Astrocyte of the cerebellum (primary cell): ENCODE results near the gene INPP5E.
A peak's percentile ranks its signal among the peaks of the same experiment; 100 is the strongest.
"Not testable (repeated sequence)": the region's sequence is repeated elsewhere in the genome, so short reads cannot be mapped to it uniquely, and the experiment has no call there.

Experiments
- DNase-seq: peaks from one replicate; pipeline ENCODE4 v3.0.0-alpha.2; 2011; ENCODE audit warnings: low read depth
- H3K4me3 ChIP-seq: 2 replicates; pipeline ENCODE4 v1.5.1; 2011; ENCODE audit warnings: mild to moderate bottlenecking, low read depth, low read length, moderate library complexity
- in situ Hi-C: cut with HindIII; loops from 2 replicates; pipeline ENCODE4 v1.10.0; 2017; ENCODE audit warnings: low sequenced_read_pairs
- TF ChIP-seq, protein P1 (sequence below): IDR thresholded peaks from 2 replicates; pipeline ENCODE4 v1.5.1; 2012; ENCODE audit warnings: low read length, low read depth, moderate library complexity, mild to moderate bottlenecking; ENCODE audit errors: missing control alignments

INPP5E gene

DNA sequence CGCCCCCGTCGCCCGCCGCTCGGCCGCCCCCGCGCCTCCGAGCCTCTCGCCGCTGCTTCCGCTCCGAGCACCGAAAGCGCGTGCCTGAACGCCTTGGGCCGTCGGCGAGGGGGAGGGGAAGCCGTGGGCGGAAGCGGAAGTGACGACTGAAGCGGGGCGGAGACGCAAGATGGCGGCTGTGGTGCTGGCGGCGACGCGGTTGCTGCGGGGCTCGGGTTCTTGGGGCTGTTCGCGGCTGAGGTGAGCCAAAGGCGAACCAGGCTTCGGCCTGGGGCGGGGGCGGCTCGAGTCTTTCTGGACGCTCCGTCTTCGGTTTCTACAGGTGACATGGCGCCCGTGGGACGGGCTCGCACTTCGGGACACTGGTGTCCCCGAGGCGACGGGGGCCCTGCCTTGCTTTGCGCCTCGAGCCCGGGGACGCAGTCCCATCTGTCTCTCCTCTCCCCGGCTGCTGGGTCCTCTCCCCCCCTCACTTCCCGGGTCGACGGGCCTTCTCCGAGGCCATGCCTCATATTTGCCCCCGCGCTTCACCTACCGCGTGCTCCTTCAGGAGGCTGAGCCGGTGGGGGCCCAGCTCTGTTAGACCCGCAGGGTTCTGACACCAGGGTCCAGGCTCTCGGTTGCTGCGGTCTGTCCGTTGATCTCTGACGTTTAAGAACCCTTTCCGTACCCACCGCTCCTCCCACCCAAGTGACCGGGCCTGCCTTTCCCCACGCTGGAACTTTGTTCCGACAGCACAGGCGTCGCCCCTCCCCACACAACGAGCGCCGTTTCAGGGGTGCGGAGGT, 29.0 kb downstream of the INPP5E start, which contains the start of the genes ENTR1 and PMPCA:
Gene ENTR1, minus strand, starts transcription at position 115 of the 788 bp plus-strand sequence. CDS start 217 bp downstream, outside the sequence.
Gene PMPCA, plus strand, starts transcription at position 159 of the 788 bp plus-strand sequence. Its CDS starts 11 bp downstream, at position 170.
- peak; percentile 64 for DNase-seq
- in situ Hi-C loops: no loop called here
- peak within 1 kb of the TSS; percentile 99 for H3K4me3 ChIP-seq
- TF ChIP-seq, protein P1, sequence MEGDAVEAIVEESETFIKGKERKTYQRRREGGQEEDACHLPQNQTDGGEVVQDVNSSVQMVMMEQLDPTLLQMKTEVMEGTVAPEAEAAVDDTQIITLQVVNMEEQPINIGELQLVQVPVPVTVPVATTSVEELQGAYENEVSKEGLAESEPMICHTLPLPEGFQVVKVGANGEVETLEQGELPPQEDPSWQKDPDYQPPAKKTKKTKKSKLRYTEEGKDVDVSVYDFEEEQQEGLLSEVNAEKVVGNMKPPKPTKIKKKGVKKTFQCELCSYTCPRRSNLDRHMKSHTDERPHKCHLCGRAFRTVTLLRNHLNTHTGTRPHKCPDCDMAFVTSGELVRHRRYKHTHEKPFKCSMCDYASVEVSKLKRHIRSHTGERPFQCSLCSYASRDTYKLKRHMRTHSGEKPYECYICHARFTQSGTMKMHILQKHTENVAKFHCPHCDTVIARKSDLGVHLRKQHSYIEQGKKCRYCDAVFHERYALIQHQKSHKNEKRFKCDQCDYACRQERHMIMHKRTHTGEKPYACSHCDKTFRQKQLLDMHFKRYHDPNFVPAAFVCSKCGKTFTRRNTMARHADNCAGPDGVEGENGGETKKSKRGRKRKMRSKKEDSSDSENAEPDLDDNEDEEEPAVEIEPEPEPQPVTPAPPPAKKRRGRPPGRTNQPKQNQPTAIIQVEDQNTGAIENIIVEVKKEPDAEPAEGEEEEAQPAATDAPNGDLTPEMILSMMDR: no peak

DNA sequence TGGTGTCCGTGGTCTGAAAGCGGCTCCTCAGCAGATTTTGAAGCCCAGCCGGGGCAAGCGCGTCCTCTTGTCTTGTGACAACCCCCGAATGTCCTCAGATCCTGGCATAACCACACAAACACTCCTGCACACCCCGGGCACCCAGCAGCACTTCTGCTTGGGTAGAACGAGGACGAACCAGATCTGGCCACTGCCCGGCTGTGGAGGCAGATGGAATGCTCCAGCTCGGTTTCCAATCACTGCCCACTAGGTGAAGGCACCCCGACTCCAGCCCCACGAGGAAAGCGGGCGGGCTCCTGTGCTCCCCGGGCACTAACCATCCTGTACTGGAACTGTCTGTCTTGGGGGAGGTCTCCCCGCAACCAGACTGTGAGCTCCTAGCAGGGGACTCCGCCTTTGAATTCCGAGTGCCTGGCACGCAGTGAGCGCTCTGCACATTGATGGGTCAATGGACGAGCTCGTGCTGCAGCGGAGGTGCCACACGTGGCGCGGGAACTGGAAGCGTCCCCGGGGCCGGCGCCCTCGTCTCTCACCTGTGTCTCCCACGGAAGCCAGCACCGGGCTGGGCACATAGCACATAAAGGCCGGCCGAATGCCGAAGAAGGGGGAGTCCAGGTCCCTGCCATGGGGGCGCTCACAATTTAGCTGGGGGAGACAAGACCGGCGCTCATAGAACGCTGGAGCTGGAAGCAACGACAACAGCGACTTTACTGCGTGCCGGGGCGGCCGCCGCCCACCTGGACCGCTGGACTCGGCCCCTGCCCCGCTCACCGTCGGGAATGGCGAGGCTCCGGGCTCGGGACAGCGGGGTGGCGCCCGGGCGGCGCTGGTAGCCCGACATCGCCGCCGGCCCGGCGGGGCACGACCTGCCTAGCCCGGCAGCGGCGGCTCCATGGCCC, 29.8 kb downstream of the INPP5E start:
- TF ChIP-seq, protein P1: no peak
- in situ Hi-C loops: no loop called here
- no peak for DNase-seq
- peak overlapping the region; percentile 99 for H3K4me3 ChIP-seq

DNA sequence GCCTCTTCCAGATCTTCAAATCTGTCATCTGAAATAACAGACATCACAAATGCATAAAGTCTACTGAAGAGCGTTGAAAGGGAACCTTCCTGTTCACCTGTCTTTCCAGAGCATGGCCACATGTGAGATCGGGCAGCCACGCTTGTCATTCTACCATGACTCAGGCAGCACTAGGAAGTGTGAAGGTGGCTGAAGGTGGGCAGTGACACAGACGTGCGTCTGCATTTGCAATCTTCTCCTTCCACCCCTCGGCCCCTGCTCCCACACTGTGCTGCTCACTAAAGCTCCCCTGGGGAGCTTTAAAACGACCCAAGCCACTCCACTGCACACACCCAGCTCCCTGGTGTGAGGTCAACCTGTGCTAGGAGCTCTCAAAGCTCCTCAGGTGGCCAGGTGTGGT, 31.7 kb downstream of the INPP5E start:
- in situ Hi-C loops: no loop called here
- no peak overlapping the region for H3K4me3 ChIP-seq
- TF ChIP-seq, protein P1: no peak
- DNase-seq: no peak

DNA sequence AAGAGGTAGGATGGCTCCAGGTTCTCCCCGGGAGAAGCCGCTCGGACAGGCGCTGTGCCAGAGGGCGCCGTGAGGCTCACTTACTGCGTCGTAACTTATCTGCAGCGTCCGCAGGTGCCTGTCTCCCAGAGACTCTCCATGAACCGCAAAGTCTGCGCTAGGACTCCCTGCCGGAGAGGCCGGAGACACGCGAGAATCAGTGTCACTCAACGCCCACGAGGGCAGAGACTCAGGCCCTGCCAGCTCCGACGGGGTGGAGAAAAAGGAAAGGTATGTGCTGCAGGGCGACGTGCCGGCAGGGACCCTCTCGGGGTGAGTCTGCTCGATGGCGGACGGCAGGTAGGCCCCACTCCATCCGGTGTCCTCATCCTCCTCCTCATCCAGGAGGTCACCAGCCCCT, 32.6 kb downstream of the INPP5E start:
- DNase-seq, in situ Hi-C loops: not testable (repeated sequence)

DNA sequence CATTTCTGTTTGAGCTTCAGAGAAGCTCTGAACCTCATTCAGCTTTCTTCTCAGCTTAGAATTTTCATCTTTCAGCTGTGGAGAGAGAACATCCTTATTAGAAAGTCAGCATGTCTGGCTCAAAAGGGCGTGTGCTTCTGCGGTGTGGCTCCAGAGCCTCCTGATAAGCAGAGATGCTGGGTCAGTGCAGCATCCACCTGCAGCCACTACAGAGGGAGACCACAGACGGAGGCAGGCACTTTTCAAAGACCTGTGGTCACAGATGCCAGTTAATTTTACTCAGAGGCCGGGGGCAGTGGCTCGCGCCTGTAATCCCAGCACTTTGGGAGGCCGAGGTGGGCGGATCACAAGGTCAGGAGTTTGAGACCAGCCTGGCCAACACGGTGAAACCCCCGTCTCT, 33.7 kb downstream of the INPP5E start:
- DNase-seq, H3K4me3 ChIP-seq, in situ Hi-C loops: not testable (repeated sequence)

More for the DNA sequence above, 32.6 kb downstream of the INPP5E start:
- not testable (repeated sequence) for H3K4me3 ChIP-seq

DNA sequence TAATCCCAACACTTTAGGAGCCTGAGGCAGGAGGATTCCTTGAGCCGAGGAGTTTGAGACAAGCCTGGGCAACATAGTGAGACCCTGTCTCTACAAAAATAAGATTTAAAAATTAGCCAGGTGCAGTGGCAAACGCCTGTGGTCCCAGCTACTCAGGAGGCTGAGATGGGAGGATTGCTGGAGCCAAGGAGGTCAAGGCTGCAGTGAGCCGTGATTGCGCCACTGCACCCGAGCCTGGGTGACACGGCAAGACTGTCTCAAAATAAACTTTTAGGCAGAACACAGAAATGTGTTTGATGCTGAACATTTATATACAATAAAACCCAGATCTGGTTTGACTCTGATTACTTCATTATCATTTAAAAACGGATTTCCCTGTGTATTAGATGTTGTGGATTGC, 34.2 kb downstream of the INPP5E start:
- no peak for DNase-seq
- in situ Hi-C loops: no loop called here
- H3K4me3 ChIP-seq: no peak overlapping the region
- TF ChIP-seq, protein P1: no peak

DNA sequence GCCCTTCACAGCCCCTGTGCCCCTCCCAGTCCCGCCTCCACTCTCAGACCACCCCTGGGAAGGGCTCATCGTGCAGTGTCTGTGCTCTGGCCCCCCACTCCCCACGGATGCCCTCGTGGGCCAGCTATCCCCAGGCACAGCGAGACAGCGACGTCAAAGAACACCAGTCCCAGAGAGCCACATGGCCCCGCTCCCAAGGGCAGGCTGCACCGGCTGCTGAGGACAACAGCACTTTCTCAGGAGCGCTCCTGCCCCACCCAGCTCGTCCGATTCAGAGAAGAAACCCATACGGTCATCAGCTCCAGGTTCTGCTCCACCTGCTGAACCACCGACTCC, 34.9 kb downstream of the INPP5E start:
- no peak overlapping the region for H3K4me3 ChIP-seq
- in situ Hi-C loops: no loop called here
- DNase-seq: no peak
- TF ChIP-seq, protein P1: no peak
